GM06990 (cell line): Measurements from ENCODE around the gene PRMT1.

Experiments
- DNase-seq: peaks from one replicate; pipeline ENCODE4 v3.0.0-alpha.2; 2011; ENCODE audit not compliant: insufficient read length; ENCODE audit errors: extremely low read depth
- H3K27me3 ChIP-seq: replicated peaks from 2 replicates; pipeline ENCODE4 v1.6.0; 2011; ENCODE audit warnings: low read length; ENCODE audit not compliant: control insufficient read depth, insufficient read depth
- H3K36me3 ChIP-seq: 2 replicates; pipeline ENCODE4 v1.5.1; 2011; ENCODE audit warnings: low read length; ENCODE audit not compliant: control insufficient read depth, insufficient read depth
- H3K4me3 ChIP-seq: replicated peaks from 2 replicates; pipeline ENCODE4 v1.5.1; 2011; ENCODE audit warnings: low read depth, mild to moderate bottlenecking, control low read depth, low read length
- TF ChIP-seq, protein P1 (sequence below): IDR thresholded peaks from 2 replicates; pipeline ENCODE4 v1.5.1; 2011; ENCODE audit warnings: low read length, control low read depth, mild to moderate bottlenecking, inconsistent platforms; ENCODE audit not compliant: insufficient read depth, poor library complexity, severe bottlenecking

Gene PRMT1

DNA sequence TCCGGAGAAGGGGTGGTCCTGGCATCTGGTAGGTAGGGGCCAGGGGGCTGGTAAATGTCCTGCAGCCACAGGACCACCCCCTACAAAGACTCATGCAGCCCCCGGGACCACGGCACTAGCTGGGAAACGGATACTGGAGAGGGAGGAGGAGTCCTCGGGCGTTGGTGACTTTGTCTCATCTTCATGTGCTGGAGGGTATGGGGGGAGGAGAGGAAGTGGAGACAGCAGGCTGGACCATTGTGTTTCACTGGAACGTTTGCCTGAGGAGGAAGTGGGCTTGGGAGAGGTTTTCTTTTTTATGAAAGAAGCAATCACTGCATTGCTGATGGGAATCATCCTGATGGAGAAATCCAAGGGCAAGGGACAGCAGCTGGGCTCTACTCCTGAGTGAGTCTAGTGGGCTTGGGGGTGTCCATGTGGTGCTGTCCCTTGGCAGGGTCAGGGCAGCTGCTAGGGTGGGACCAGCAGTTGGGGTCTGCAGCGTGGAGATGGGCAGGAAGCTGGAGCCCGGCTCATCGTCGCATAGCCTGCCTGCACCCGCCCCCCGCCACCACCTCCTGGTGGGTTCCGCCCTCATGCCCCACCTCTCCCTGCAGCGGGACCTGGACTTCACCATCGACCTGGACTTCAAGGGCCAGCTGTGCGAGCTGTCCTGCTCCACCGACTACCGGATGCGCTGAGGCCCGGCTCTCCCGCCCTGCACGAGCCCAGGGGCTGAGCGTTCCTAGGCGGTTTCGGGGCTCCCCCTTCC lies 10.7 kb downstream of the PRMT1 start:
- no peak for DNase-seq
- TF ChIP-seq, protein P1, sequence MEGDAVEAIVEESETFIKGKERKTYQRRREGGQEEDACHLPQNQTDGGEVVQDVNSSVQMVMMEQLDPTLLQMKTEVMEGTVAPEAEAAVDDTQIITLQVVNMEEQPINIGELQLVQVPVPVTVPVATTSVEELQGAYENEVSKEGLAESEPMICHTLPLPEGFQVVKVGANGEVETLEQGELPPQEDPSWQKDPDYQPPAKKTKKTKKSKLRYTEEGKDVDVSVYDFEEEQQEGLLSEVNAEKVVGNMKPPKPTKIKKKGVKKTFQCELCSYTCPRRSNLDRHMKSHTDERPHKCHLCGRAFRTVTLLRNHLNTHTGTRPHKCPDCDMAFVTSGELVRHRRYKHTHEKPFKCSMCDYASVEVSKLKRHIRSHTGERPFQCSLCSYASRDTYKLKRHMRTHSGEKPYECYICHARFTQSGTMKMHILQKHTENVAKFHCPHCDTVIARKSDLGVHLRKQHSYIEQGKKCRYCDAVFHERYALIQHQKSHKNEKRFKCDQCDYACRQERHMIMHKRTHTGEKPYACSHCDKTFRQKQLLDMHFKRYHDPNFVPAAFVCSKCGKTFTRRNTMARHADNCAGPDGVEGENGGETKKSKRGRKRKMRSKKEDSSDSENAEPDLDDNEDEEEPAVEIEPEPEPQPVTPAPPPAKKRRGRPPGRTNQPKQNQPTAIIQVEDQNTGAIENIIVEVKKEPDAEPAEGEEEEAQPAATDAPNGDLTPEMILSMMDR, result no peak
- Histone ChIP-seq H3K4me3 (no peak overlapping the region), H3K27me3 (no peaks in the 10 kb centered on the region), H3K36me3 (peaks cover 34% of the 10 kb centered on the region)

- Histone ChIP-seq H3K27me3 (no peaks in the 10 kb centered on the region), H3K36me3 (peaks cover 33% of the 10 kb centered on the region), H3K4me3 (no peak overlapping the region)
- DNase-seq, result no peak
- TF ChIP-seq, protein P1, result no peak
Observed at GRCh38 chr19:49688531-49689132, 11.6 kb downstream of the PRMT1 start.

DNA sequence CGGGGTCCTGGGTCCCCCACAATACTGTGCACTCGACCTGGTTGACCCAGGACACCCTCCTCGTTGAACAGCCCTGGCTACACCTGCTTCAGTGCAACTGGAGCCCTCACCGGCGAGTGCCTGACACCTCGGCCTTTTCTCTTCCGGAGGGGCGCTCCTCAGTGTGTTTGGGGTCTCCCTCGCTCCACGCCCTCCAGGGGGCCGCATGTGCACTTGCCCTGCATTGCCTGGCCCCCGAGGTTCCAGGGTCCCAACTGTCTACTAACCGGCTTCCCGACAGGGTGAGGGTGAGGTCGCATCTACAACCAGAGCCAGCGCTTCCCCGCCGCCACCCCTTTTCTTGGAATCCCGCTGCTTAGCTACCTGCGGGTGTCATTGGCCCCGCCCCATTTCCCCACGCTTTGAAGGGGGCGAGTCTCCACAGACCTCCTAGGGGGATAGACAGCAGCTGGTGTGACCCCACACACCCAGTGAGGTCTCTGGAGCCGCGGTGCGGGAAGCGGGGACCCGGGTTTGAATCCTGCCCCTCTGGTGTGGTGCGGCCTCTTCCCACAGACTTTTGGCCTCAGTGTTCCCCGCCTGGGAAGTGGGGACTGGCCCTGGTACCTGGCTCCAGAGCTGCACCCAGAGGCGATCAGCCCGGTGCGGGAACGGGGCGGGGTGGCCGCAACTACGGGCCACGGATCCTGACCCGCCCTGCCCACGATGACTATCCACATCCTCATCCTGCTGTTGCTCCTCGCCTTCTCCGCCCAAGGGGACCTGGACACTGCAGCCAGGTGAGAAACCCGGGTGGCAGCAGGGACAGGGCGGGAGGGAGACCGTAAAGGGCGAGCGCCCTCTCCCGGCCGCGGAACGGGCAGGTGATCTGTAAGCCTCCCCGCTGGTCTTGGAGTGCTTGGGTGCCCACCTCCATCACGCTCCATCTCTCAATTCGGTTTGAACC lies 12.3 kb downstream of the PRMT1 start, which contains the start of gene ADM5:
ADM5 (plus strand) TSS at position 462 of the 946 bp plus-strand sequence; CDS start at position 706, 244 bp downstream.
- Histone ChIP-seq H3K4me3 (no peak within 1 kb of the TSS), H3K27me3 (no peaks in the 10 kb centered on the region), H3K36me3 (peaks cover 25% of the 10 kb centered on the region)
- no peak for DNase-seq
- TF ChIP-seq, protein P1, result peak; percentile 38

DNA sequence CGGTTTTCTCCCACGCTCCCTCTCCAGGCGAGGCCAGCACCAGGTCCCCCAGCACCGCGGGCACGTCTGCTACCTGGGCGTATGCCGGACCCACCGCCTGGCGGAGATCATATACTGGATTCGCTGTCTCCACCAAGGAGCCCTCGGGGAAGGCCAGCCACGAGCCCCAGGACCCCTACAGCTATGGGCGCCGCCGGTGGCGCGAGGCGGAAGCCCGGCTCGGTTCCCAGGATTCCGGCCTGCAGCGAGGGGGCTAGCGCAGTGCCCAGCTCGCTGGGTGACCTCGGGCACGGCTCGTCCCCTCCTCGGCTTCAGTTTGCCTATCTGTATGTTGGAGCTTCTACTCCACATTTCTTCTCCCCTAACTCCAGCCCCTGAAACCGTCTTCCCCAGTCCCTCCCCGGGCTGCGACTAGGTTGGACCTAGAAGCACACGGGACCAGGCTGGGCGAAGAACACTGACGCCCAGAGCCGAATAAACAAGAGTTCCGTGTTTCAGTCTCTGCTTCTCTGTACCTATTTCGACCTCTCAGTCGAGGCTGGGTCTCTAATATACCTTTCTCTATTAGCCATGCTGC lies 13.1 kb downstream of the PRMT1 start:
- no peak for DNase-seq
- Histone ChIP-seq H3K27me3 (no peaks in the 10 kb centered on the region), H3K36me3 (peaks cover 21% of the 10 kb centered on the region), H3K4me3 (no peak overlapping the region)
- TF ChIP-seq, protein P1, result no peak

- no peak within 1 kb of the TSS for H3K4me3 ChIP-seq
- TF ChIP-seq, protein P1, result no peak
- no peak for DNase-seq
- H3K36me3 ChIP-seq, result peaks cover 19% of the 10 kb centered on the region
- H3K27me3 ChIP-seq, result no peaks in the 10 kb centered on the region
Observed at GRCh38 chr19:49690656-49691242, 13.7 kb downstream of the PRMT1 start, which contains the start of gene CPT1C. CPT1C (plus strand) TSS chr19:49691116; CDS start chr19:49692253, 1,137 bp downstream.
